Measurements from ENCODE around the gene ADAMTS12.

ADAMTS12 gene

GRCh38 chr5:33659526-33660169 lies 232.1 kb downstream of the ADAMTS12 start:
- Mint-ChIP-seq H3K4me3 (no peak overlapping the region), H3K36me3 (ENCODE audit: low read depth) (peaks cover 35% of the 10 kb centered on the region), H3K27ac (no peak overlapping the region), H3K9me3 (no peaks in the 10 kb centered on the region), H3K4me1 (no peaks in the 10 kb centered on the region), H3K27me3 (ENCODE audit: low read depth, poor library complexity) (no peaks in the 10 kb centered on the region)
- DNase-seq, result no peak
- TF ChIP-seq CTCF (IDR thresholded peaks at IDR 0.05), result no peak

DNA sequence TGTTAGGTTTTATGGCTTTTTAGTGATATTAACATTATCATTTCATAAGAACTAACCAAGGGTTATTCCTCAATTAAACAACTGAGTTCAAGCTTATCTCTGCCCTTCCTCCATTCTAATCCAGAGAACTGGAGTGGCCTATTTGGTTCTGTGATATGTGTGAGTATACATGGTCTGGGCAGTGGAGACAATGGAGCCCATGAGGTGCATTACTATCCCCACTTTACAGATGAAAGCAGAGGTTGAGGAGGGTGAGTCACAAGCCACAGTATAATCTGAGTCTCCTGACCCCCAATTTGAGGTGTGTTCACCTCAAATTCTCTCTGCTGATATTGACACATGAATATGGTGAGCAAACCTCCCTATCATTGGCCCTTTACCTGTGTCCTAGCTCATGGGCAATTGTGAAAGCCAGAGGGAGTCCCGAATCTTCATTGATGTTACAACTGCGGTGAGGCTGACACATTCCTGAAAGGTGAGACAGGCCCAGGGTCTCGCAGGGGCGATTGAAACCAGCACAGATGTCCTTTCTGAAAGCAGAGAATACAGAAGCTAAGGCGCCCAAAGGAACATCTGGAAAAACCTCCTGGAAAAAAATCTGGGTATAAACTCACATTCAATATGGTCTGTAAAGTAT lies 233.9 kb downstream of the ADAMTS12 start:
- no peaks in the 10 kb centered on the region for H3K9me3 Mint-ChIP-seq
- H3K27ac Mint-ChIP-seq, result peak overlapping the region; percentile 22
- no peak for DNase-seq
- TF ChIP-seq CTCF (IDR thresholded peaks at IDR 0.05), result no peak
- peaks cover 50% of the 10 kb centered on the region for H3K36me3 Mint-ChIP-seq (ENCODE audit: low read depth)
- H3K4me1 Mint-ChIP-seq, result no peaks in the 10 kb centered on the region
- no peaks in the 10 kb centered on the region for H3K27me3 Mint-ChIP-seq (ENCODE audit: low read depth, poor library complexity)
- H3K4me3 Mint-ChIP-seq, result no peak overlapping the region

GRCh38 chr5:33657176-33657575 lies 234.6 kb downstream of the ADAMTS12 start:
- no peak overlapping the region for H3K27ac Mint-ChIP-seq
- no peak for DNase-seq
- no peaks in the 10 kb centered on the region for H3K27me3 Mint-ChIP-seq (ENCODE audit: low read depth, poor library complexity)
- peaks cover 58% of the 10 kb centered on the region for H3K36me3 Mint-ChIP-seq (ENCODE audit: low read depth)
- no peak for TF ChIP-seq CTCF (IDR thresholded peaks at IDR 0.05)
- no peaks in the 10 kb centered on the region for H3K9me3 Mint-ChIP-seq
- no peaks in the 10 kb centered on the region for H3K4me1 Mint-ChIP-seq
- no peak overlapping the region for H3K4me3 Mint-ChIP-seq

DNA sequence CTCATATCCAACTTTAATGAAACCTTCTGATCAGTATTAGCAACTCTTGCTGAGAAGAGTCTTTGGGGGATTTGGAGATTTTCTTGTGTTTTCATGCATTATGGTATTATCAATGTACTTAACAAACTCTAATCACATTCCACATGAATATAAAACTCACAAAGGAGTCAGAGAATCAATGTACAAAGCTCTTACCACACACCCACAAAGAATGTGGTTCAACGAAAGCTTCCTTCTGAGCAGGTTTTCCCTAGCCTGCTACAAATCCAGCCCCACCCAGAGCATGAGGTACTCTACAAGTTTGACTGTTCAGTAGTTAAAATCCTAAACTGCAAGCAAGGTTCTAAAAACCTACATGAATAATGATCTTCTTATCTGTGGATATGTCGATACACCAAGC lies 240.9 kb downstream of the ADAMTS12 start:
- Mint-ChIP-seq H3K4me3 (no peak overlapping the region), H3K36me3 (ENCODE audit: low read depth) (peaks cover 54% of the 10 kb centered on the region), H3K4me1 (no peaks in the 10 kb centered on the region), H3K27ac (no peak overlapping the region), H3K27me3 (ENCODE audit: low read depth, poor library complexity) (no peaks in the 10 kb centered on the region), H3K9me3 (no peaks in the 10 kb centered on the region)
- no peak for TF ChIP-seq CTCF (IDR thresholded peaks at IDR 0.05)
- no peak for DNase-seq

- no peaks in the 10 kb centered on the region for H3K27me3 Mint-ChIP-seq (ENCODE audit: low read depth, poor library complexity)
- no peak for DNase-seq
- no peak for TF ChIP-seq CTCF (IDR thresholded peaks at IDR 0.05)
- H3K4me1 Mint-ChIP-seq, result no peaks in the 10 kb centered on the region
- no peak overlapping the region for H3K27ac Mint-ChIP-seq
- no peak overlapping the region for H3K4me3 Mint-ChIP-seq
- peaks cover 8% of the 10 kb centered on the region for H3K9me3 Mint-ChIP-seq
- peaks cover 57% of the 10 kb centered on the region for H3K36me3 Mint-ChIP-seq (ENCODE audit: low read depth)
Observed at GRCh38 chr5:33649549-33650482, 242.0 kb downstream of the ADAMTS12 start.
